IMR-90 (cell line): Measurements from ENCODE around the gene PRKCE. TPM values are rescaled to one million over a fixed set of nuclear protein-coding genes. Genes with fewer than 3 reads are reported as not detected.

Source experiments
- ATAC-seq: fragments of 200-7000 bp; cut with Tn5 transposase; 2 replicates; pipeline ENCODE4 v1.9.1; 2020; ENCODE audit warnings: low read depth, mild to moderate bottlenecking, moderate library complexity
- BruUV-seq: library from RNA; stranded (reverse); fragments of 400-500 nt; replicated peaks from 2 replicates; lab custom pipeline; 2021; lab: Mats Ljungman, UMichigan
- CTCF ChIA-PET: fragments of 300-600 bp; formaldehyde crosslinking; extraction: SDS; loops from one replicate; lab custom pipeline; 2021; ENCODE audit warnings: antibody characterized with exemption; lab: Yijun Ruan, JAX
- POLR2A ChIA-PET: fragments of 300-600 bp; sonication (Branson Sonifier 250); formaldehyde crosslinking; loops from one replicate; lab custom pipeline; 2022; ENCODE audit warnings: antibody characterized with exemption; ENCODE audit not compliant: unreplicated experiment; lab: Charles Lee
- DNase-seq: peaks from one replicate; pipeline ENCODE4 v3.0.0; 2013
- H2AFZ ChIP-seq: replicated peaks from 2 replicates; pipeline ENCODE3; 2013; ENCODE audit warnings: low read length, mild to moderate bottlenecking; ENCODE audit not compliant: poor library complexity
- H2AK5ac ChIP-seq: 2 replicates; pipeline ENCODE4 v1.6.1; 2013; ENCODE audit warnings: low read depth, low read length, inconsistent platforms
- H2AK9ac ChIP-seq: replicated peaks from 2 replicates; pipeline ENCODE3; 2013; ENCODE audit warnings: mild to moderate bottlenecking, low read depth, low read length, moderate library complexity; ENCODE audit not compliant: poor library complexity
- H2BK120ac ChIP-seq: 2 replicates; pipeline ENCODE4 v1.6.1; 2013; ENCODE audit warnings: low read depth, low read length, inconsistent platforms
- H2BK15ac ChIP-seq: 3 replicates; pipeline ENCODE4 v1.6.1; 2013; ENCODE audit warnings: low read depth, low read length, inconsistent platforms
- H2BK20ac ChIP-seq: 2 replicates; pipeline ENCODE4 v1.6.1; 2013; ENCODE audit warnings: low read depth, mild to moderate bottlenecking, inconsistent platforms, low read length, moderate library complexity
- H2BK5ac ChIP-seq: 2 replicates; pipeline ENCODE4 v1.6.1; 2013; ENCODE audit warnings: mild to moderate bottlenecking, low read depth, low read length, inconsistent platforms; ENCODE audit not compliant: poor library complexity, severe bottlenecking
- H3K14ac ChIP-seq: replicated peaks from 2 replicates; pipeline ENCODE4 v1.6.1; 2013; ENCODE audit warnings: low read depth, low read length, inconsistent platforms
- H3K18ac ChIP-seq: 2 replicates; pipeline ENCODE4 v1.6.1; 2013; ENCODE audit warnings: low read depth, low read length, control low read depth
- H3K23ac ChIP-seq: 2 replicates; pipeline ENCODE4 v1.6.1; 2013; ENCODE audit warnings: low read depth, low read length, inconsistent platforms
- H3K27ac ChIP-seq: 2 replicates; pipeline ENCODE4 v1.5.1; 2013; ENCODE audit warnings: mild to moderate bottlenecking, control low read depth, low read length; ENCODE audit not compliant: insufficient read depth
- H3K27me3 ChIP-seq: 2 replicates; pipeline ENCODE4 v1.6.1; 2013; ENCODE audit warnings: low read length; ENCODE audit not compliant: control insufficient read depth, insufficient read depth
- H3K36me3 ChIP-seq: 2 replicates; pipeline ENCODE4 v1.6.1; 2013; ENCODE audit warnings: low read length, mixed read lengths; ENCODE audit not compliant: control insufficient read depth, insufficient read depth
- H3K4ac ChIP-seq: 2 replicates; pipeline ENCODE4 v1.6.1; 2013; ENCODE audit warnings: low read depth, low read length, inconsistent platforms
- H3K4me1 ChIP-seq: 2 replicates; pipeline ENCODE4 v1.6.1; 2013; ENCODE audit warnings: low read length, mixed read lengths; ENCODE audit not compliant: control insufficient read depth, insufficient read depth
- H3K4me2 ChIP-seq: 2 replicates; pipeline ENCODE4 v1.6.1; 2013; ENCODE audit warnings: low read depth, mild to moderate bottlenecking, control low read depth, low read length, moderate library complexity
- H3K4me3 ChIP-seq: 2 replicates; pipeline ENCODE4 v1.5.1; 2013; ENCODE audit warnings: low read depth, mild to moderate bottlenecking, control low read depth, low read length, moderate library complexity; ENCODE audit not compliant: insufficient read depth
- H3K56ac ChIP-seq: 2 replicates; pipeline ENCODE4 v1.6.1; 2013; ENCODE audit warnings: low read length, inconsistent platforms; ENCODE audit not compliant: insufficient read depth; ENCODE audit errors: extremely low read depth
- H3K79me1 ChIP-seq, 2 experiments: 2 replicates each; pipeline ENCODE4 v1.6.1; 2013; ENCODE audit warnings: low read length in 2 of 2, inconsistent platforms in 1 of 2, low read depth in 1 of 2
- H3K9ac ChIP-seq: 2 replicates; pipeline ENCODE4 v1.6.1; 2013; ENCODE audit warnings: low read depth, low read length, control low read depth
- H3K9me1 ChIP-seq: 2 replicates; pipeline ENCODE4 v1.6.1; 2013; ENCODE audit warnings: low read length, inconsistent platforms; ENCODE audit not compliant: insufficient read depth
- H3K9me3 ChIP-seq: 2 replicates; pipeline ENCODE4 v1.6.1; 2013; ENCODE audit warnings: low read length; ENCODE audit not compliant: control insufficient read depth, insufficient read depth
- H4K20me1 ChIP-seq: 2 replicates; pipeline ENCODE4 v1.6.1; 2013; ENCODE audit warnings: low read length, inconsistent platforms; ENCODE audit not compliant: insufficient read depth
- H4K5ac ChIP-seq: 2 replicates; pipeline ENCODE4 v1.6.1; 2013; ENCODE audit warnings: mild to moderate bottlenecking, low read depth, low read length, control low read depth
- H4K8ac ChIP-seq, 2 experiments: 2 replicates each; pipeline ENCODE4 v1.6.1; 2013; ENCODE audit warnings: low read depth in 2 of 2, low read length in 2 of 2, control low read depth in 1 of 2, inconsistent platforms in 1 of 2
- H4K91ac ChIP-seq: 2 replicates; pipeline ENCODE4 v1.6.1; 2013; ENCODE audit warnings: low read depth, low read length, inconsistent platforms; ENCODE audit not compliant: insufficient read depth
- BHLHE40 ChIP-seq: fragments of 150-350 bp; IDR thresholded peaks from 2 replicates; pipeline ENCODE4 v1.6.1; 2016; ENCODE audit warnings: mild to moderate bottlenecking, low read depth, low read length
- CHD1 ChIP-seq: IDR thresholded peaks from 2 replicates; pipeline ENCODE4 v1.6.1; 2012; ENCODE audit warnings: low read depth, low read length, improper control_type of control experiment
- FOS ChIP-seq: fragments of 150-350 bp; IDR thresholded peaks from 2 replicates; pipeline ENCODE4 v1.6.1; 2016; ENCODE audit warnings: low read depth, low read length
- MAFK ChIP-seq: IDR thresholded peaks from 2 replicates; pipeline ENCODE4 v1.6.1; 2012; ENCODE audit warnings: low read depth, low read length, improper control_type of control experiment
- MAZ ChIP-seq: IDR thresholded peaks from 2 replicates; pipeline ENCODE4 v1.6.1; 2012; ENCODE audit warnings: low read depth, mild to moderate bottlenecking, low read length, improper control_type of control experiment, moderate library complexity, borderline replicate concordance
- NFE2L2 ChIP-seq: fragments of 150-350 bp; IDR thresholded peaks from 2 replicates; pipeline ENCODE4 v1.6.1; 2016; ENCODE audit warnings: low read depth, mild to moderate bottlenecking, low read length
- POLR2A ChIP-seq: IDR thresholded peaks from 2 replicates; pipeline ENCODE4 v1.6.1; 2012; ENCODE audit warnings: mild to moderate bottlenecking, low read depth, low read length
- WGBS, 2 experiments: methylation state at CpG; one replicate each; pipeline versions ENCODE4 v1.1.5 to v1.1.7; 2013; ENCODE audit warnings: missing lambda C conversion rate in 2 of 2; ENCODE audit not compliant: insufficient read length in 1 of 2; ENCODE audit errors: extremely low coverage in 2 of 2; 5-methylcytosine and 5-hydroxymethylcytosine counted together
- dilution Hi-C: fragments of 300-500 bp; cut with HindIII; formaldehyde crosslinking; loops from one replicate; pipeline ENCODE4 v1.14.3; 2018; ENCODE audit warnings: low sequenced_read_pairs; ENCODE audit not compliant: unreplicated experiment
- in situ Hi-C: fragments of 300-500 bp; cut with MboI; formaldehyde crosslinking; loops from 3 replicates; pipeline ENCODE4 v1.14.3; 2019; ENCODE audit warnings: low sequenced_read_pairs, inconsistent platforms, mixed read lengths
- intact Hi-C: fragments of 100-400 bp; cut with micrococcal nuclease; formaldehyde crosslinking; loops from 2 replicates; pipeline ENCODE4 v1.10.0; 2022
- polyA plus RNA-seq, 3 experiments: library from polyadenylated mRNA; depleted of rRNA; stranded (reverse); fragments of >200 nt; gene quantifications; 2 replicates each; pipeline ENCODE4 v1.2.3, GENCODE V29; 2012; ENCODE audit warnings: low replicate concordance in 1 of 3
- total RNA-seq: library from RNA; depleted of rRNA; stranded (reverse); fragments of >200 nt; gene quantifications from 2 replicates; pipeline ENCODE4 v1.2.3, GENCODE V29; 2012

Gene PRKCE
- total and polyA plus RNA-seq, 2 of the 4 experiments (the other 2 are of a cell fraction): 8.1 to 32.4 TPM

- no peak overlapping the region for H2BK15ac ChIP-seq
- no peak overlapping the region for H3K23ac ChIP-seq
- H2BK120ac ChIP-seq: no peak overlapping the region
- ChIA-PET POLR2A (no interaction called here), CTCF (no interaction called here)
- TF ChIP-seq MAZ (no peak), BHLHE40 (no peak), POLR2A (no peak), FOS (no peak), MAFK (no peak), NFE2L2 (no peak), CHD1 (no peak)
- H2AK5ac ChIP-seq: no peak overlapping the region
- H2BK5ac ChIP-seq: no peak overlapping the region
- no peak overlapping the region for H3K18ac ChIP-seq
- no peaks in the 10 kb centered on the region for H3K4me1 ChIP-seq
- no peak overlapping the region for H3K56ac ChIP-seq
- no peak overlapping the region for H4K8ac ChIP-seq
- in situ Hi-C loops: no loop called here
- H2AFZ ChIP-seq: no peak overlapping the region
- ATAC-seq (no peak), DNase-seq (no peak)
- H2BK20ac ChIP-seq: no peak overlapping the region
- H3K4ac ChIP-seq: no peak overlapping the region
- H3K27me3 ChIP-seq: no peaks in the 10 kb centered on the region; the same call in 1 of the 2 replicates
- BruUV-seq: no TSS peak
- H3K36me3 ChIP-seq: no peaks in the 10 kb centered on the region
- dilution Hi-C loops: no loop called here
- no peak overlapping the region for H3K4me3 ChIP-seq
- H3K27ac ChIP-seq: no peak overlapping the region
- WGBS, 2 experiments: no CpG with 5 or more reads among the region's 4 CpGs
- no peaks in the 10 kb centered on the region for H3K9me3 ChIP-seq
- intact Hi-C loops: no loop called here
- H2AK9ac ChIP-seq: no peak overlapping the region
- H4K20me1 ChIP-seq: no peaks in the 10 kb centered on the region
- H3K14ac ChIP-seq: no peak overlapping the region
- no peak overlapping the region for H3K9ac ChIP-seq
- peaks cover 13% of the 10 kb centered on the region; the same call in 1 of the 2 replicates for H3K9me1 ChIP-seq
- H3K4me2 ChIP-seq: no peak overlapping the region
- H3K79me1 ChIP-seq: no peaks in the 10 kb centered on the region
- H4K5ac ChIP-seq: no peak overlapping the region
- H4K91ac ChIP-seq: no peak overlapping the region
Measured at GRCh38 chr2:46193356-46193755, 541.9 kb downstream of the PRKCE start.
